ENCODE results near the gene MYH11. TPM values are rescaled to one million over a fixed set of nuclear protein-coding genes. Genes with fewer than 3 reads are reported as not detected.

MYH11 gene
- total and polyA plus RNA-seq, 2 of the 13 experiments (the other 11 are each of a cell fraction or from before 2014, with no cell fraction given): not detected

GRCh38 chr16:15798671-15799070 lies 58.2 kb downstream of the MYH11 start:
- DNase-seq (ENCODE audit: low spot score) (no peak), ATAC-seq (no peak), FAIRE-seq (no peak)
- H3K4me1 ChIP-seq (ENCODE audit: insufficient read depth, low read length): no peaks in the 10 kb centered on the region
- H3K9ac ChIP-seq (ENCODE audit: insufficient read depth, low read depth, low read length): no peak overlapping the region
- no peak overlapping the region for H2AFZ ChIP-seq (ENCODE audit: low read length)
- ChIA-PET POLR2A (no interaction called here), CTCF (ENCODE audit: low intra/inter-chr PET ratio, low total read pairs) (no interaction called here)
- H3K4me2 ChIP-seq (ENCODE audit: low read depth, low read length): no peak overlapping the region
- peaks cover 11% of the 10 kb centered on the region; the same call in 1 of the 2 replicates for H3K9me3 ChIP-seq (ENCODE audit: low read length)
- H3K4me3 ChIP-seq (replicated peaks in 1 of 3; ENCODE audit: insufficient read depth in 1 of 3, low read depth in 2 of 3, low read length in 3 of 3): no peak overlapping the region
- no peaks in the 10 kb centered on the region for H3K79me2 ChIP-seq (ENCODE audit: insufficient read depth, low read length)
- TF ChIP-seq XBP1 (CRISPR knock-in tag; IDR thresholded peaks at IDR 0.05) (no peak), ZNF644 (CRISPR knock-in tag; IDR thresholded peaks at IDR 0.05; ENCODE audit: low read depth) (no peak), NFKB2 (CRISPR knock-in tag; IDR thresholded peaks at IDR 0.05; ENCODE audit: borderline replicate concordance) (no peak), ZGPAT (CRISPR knock-in tag; IDR thresholded peaks at IDR 0.05) (no peak), ZNF101 (CRISPR knock-in tag; IDR thresholded peaks at IDR 0.05; ENCODE audit: borderline replicate concordance, low read depth) (no peak), TGIF2 (CRISPR knock-in tag; IDR thresholded peaks at IDR 0.05) (no peak), HHEX (CRISPR knock-in tag; IDR thresholded peaks at IDR 0.05) (no peak), JUN (CRISPR knock-in tag; IDR thresholded peaks at IDR 0.05) (no peak), KLF6 (CRISPR knock-in tag; IDR thresholded peaks at IDR 0.05) (no peak), ZNF24 (IDR thresholded peaks at IDR 0.05) (no peak), NFIB (CRISPR knock-in tag; IDR thresholded peaks at IDR 0.05; ENCODE audit: borderline replicate concordance) (no peak), STAG1 (CRISPR knock-in tag; IDR thresholded peaks at IDR 0.05) (no peak), IKZF5 (CRISPR knock-in tag; IDR thresholded peaks at IDR 0.05) (no peak), ZNF12 (CRISPR knock-in tag; IDR thresholded peaks at IDR 0.05) (no peak), RFXAP (CRISPR knock-in tag; IDR thresholded peaks at IDR 0.05; ENCODE audit: borderline replicate concordance) (no peak), ZSCAN25 (CRISPR knock-in tag; IDR thresholded peaks at IDR 0.05) (no peak)
- intact Hi-C loops (cut with micrococcal nuclease; ENCODE audit: unreplicated experiment) (no loop called here), in situ Hi-C loops (cut with HindIII; ENCODE audit: extremely low pct_ligation_motif_present, low pct_unique_long_range_greater_than_20kb) (no loop called here)
- H4K20me1 ChIP-seq (ENCODE audit: insufficient read depth, low read length): no peaks in the 10 kb centered on the region
- H3K27ac ChIP-seq (ENCODE audit: extremely low read length, insufficient read depth, low read length): no peak overlapping the region
- no peaks in the 10 kb centered on the region for H3K36me3 ChIP-seq (replicated peaks in 1 of 2; ENCODE audit: control insufficient read depth in 1 of 2, insufficient read depth in 2 of 2, low read length in 2 of 2)
- H3K27me3 ChIP-seq (ENCODE audit: control insufficient read depth in 1 of 2, insufficient read depth in 2 of 2, low read length in 2 of 2): peaks cover 0 to 2% of the 10 kb centered on the region in 2 experiments; a peak in 3 of 5 replicates
- BruUV-seq (replicated peaks): no TSS peak
- 13% methylated on average over 5 of the region's 5 CpGs for WGBS (ENCODE audit: low lambda C conversion rate)

All from HepG2 (cell line).